ENCODE data around the gene DCPS.

DNA sequence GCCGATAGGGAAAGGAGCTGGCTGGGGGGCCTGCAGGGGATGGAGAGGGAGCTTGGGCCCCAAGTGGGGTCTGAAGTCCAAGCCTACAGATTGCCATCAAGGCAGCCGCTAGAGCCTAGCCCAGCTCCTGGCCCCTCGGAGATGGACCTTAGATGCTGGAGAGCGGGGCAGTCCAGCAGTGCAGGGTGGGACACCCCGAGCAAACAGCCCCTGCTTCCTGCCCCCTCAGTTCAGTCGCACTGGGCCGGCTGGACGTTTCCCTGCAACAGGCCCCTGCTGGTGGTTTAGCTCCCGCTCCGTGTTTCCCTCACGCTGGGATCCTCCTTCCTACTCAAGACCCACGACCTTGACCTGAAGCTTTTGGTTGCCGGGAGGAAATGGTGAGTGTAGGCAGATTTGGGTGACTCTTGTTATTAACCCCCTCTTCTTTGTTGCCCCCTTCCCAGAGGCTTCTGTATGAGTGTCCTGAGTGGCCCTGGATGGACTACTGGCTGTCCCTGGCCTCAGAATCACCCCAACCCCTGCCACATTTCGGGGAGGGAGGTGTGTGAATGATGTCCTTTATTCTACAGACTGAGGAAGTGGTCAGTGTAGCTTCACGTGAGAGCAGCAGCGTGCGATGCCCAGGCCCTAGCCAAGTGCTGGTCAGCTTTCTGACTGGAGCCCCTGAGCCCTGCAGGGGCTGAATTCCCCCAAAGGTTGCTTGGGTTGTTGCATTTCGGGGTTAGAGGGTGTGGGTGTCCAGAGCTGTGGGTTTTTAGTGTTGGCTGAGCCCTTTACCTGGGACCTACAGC is 54.3 kb downstream of the DCPS start:
- TF ChIP-seq, protein P1, sequence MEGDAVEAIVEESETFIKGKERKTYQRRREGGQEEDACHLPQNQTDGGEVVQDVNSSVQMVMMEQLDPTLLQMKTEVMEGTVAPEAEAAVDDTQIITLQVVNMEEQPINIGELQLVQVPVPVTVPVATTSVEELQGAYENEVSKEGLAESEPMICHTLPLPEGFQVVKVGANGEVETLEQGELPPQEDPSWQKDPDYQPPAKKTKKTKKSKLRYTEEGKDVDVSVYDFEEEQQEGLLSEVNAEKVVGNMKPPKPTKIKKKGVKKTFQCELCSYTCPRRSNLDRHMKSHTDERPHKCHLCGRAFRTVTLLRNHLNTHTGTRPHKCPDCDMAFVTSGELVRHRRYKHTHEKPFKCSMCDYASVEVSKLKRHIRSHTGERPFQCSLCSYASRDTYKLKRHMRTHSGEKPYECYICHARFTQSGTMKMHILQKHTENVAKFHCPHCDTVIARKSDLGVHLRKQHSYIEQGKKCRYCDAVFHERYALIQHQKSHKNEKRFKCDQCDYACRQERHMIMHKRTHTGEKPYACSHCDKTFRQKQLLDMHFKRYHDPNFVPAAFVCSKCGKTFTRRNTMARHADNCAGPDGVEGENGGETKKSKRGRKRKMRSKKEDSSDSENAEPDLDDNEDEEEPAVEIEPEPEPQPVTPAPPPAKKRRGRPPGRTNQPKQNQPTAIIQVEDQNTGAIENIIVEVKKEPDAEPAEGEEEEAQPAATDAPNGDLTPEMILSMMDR (IDR thresholded peaks at IDR 0.05), result no peak
- no peak for TF ChIP-seq POLR2A (IDR thresholded peaks at IDR 0.05)
